Frontal cortex (tissue), 4 donors: Measurements from ENCODE around the gene HAT1. TPM values are rescaled to one million over a fixed set of nuclear protein-coding genes. Genes with fewer than 3 reads are reported as not detected.

Experiments
- DNase-seq, 2 donors: peaks; one replicate each; pipeline ENCODE4 v3.0.0; 2012; ENCODE audit warnings: low spot score in 2 of 2
- FAIRE-seq: peaks from 2 replicates; lab custom pipeline; 2012; peaks lifted over from hg19 to GRCh38; lab: Jason Lieb, UNC
- total RNA-seq: library from RNA; depleted of rRNA; stranded (reverse); fragments of >200 nt; gene quantifications from one replicate; pipeline ENCODE4 v1.2.3, GENCODE V29; 2014
- donor health status: control.
- donor health status: control.
- donor health status: control.

The HAT1 gene
- total RNA-seq, 1 donor from 2014 or later: 59.9 TPM

DNA sequence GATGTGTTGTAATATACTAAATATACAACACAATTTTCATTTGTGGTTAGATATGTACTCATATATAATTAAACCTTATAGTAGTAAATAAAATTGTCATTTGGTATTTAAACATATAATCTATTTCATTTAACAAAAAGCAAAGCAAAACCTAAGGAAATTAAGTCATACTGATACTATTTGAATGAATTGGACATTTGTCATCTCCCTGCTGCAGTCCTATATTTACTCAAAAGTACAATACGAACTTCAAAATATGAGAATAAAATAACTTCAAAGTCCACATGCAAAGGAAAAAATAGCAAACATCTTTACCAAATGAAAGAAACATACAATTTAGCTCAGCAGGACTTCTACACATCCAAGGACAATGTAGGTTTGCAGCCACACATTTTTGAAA lies 11.8 kb upstream of the HAT1 start:
- DNase-seq (no peak), FAIRE-seq (no peak)

DNA sequence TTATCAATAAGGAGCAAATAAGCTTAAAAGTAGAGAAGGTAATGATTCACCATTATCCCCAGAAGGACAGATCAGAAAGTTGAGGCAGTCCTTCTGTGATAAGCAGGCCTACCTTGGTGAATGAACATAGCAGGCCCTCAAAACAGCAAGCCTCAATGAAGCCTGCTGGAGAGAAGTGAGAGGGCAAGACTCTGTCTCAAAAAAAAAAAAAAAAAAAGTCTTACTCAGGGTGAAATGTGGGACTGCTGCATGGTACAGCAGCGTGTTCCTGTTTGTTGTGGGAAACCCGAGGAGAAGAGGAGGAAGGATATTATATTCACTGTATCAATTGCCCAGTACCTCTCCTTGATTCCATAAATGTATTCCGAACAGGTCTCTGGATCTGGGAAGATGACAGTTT lies 8.7 kb upstream of the HAT1 start:
- DNase-seq (no peak), FAIRE-seq (no peak)

DNA sequence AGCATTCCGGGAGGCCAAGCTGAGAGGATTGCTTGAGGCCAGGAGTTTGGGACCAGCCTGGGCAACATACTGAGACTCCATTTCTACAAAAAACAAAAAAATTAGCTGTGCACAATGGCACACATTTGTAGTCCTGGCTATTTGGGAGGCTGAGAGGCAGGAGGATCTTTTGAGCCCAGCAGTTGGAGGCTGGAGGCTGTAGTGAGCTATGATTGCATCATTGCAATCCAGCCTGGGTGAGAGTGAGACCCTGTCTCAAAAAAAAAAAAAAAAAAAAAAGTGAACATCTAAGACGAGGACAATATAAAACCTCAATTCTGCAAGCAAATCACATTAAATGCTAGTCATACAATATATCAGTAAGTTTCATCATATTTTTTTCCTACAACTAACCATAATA lies 2.8 kb upstream of the HAT1 start:
- no peak for FAIRE-seq

DNA sequence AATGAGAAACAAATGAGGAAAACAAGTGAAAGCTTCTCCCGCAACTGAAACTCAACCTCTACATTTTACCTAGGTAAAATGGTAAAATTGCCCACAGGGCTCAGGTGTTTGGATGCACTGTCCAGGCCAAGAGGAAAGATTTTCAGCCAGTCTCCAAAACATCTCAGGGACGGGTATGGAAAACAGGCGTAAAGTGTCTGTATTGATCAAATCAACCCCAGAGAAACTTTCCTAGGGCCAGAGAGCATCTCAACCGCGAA lies 361 bp upstream of the HAT1 start:
- DNase-seq: no peak
- FAIRE-seq: no peak

More for the DNA sequence above, 2.8 kb upstream of the HAT1 start:
- no peak for DNase-seq

DNA sequence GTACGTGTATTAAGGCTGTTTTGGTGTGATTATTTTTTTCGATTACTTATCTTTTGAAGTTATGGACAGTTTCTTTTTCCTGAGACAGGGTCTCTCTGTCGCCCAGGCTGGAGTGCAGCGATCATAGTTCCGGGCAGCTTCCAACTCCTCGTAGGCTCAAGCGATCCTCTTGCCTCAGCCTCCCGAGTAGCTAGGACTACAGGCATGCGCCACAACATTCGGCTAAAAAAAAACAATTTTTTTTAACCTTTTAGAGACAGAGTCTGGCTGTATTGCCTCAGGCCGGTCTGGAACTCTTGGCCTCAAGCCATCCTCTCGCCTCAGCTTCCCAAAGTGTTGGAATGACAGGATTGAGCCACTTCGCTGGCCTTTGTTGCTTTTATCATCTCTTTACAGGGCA lies 945 bp downstream of the HAT1 start:
- DNase-seq (no peak), FAIRE-seq (no peak)

DNA sequence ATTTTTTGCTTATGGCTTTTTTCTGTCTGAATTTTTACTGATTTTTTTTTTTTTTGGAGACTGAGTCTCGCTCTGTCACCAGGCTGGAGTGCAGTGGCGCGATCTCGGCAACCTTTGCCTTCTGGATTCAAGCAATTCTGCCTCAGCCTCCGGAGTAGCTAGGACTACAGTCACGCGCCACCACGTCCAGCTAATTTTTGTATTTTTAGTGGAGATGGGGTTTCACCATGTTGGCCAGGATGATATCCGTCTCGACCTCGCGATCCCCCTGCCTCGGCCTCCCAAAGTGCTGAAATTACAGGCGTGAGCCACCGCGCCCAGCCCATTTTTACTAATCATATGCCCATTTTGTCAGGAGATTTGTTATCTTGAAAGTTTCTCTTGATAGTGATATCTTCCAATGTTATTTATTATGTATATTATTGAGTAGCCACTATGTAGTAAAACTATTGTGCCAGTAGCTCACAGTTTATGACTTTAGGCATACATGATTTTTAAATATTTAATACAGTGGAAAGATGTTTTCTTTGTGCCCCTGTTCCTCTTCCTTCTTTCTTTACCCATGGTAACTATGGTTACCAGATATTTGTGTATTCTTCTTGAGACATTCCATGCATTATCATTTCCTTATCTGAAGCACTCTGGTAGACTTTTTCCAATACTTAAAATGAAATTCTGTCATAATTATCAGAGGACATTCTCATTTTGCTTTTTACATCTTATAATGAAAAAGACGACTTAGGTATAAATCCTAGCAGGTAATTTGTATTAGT lies 2.1 kb downstream of the HAT1 start:
- DNase-seq: no peak
- no peak for FAIRE-seq

DNA sequence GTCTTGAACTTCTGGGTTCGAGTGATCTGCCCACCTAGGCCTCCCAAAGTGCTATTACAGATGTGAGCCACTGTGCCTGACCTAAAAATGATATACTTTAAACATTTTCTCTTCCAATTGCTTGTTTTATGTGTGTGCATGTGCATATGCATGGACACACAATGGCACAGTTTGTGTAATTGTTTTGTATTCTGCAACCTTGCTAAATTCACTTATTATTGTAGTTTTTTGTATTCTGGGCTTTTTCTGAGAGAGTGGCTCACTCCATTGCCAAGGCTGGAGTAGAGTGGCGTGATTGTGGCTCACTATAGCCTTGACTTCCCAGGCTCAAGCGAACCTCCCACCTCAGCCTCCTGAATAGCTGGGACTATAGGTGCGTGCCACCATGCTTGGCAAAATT lies 8.1 kb downstream of the HAT1 start:
- FAIRE-seq: no peak
- no peak for DNase-seq

DNA sequence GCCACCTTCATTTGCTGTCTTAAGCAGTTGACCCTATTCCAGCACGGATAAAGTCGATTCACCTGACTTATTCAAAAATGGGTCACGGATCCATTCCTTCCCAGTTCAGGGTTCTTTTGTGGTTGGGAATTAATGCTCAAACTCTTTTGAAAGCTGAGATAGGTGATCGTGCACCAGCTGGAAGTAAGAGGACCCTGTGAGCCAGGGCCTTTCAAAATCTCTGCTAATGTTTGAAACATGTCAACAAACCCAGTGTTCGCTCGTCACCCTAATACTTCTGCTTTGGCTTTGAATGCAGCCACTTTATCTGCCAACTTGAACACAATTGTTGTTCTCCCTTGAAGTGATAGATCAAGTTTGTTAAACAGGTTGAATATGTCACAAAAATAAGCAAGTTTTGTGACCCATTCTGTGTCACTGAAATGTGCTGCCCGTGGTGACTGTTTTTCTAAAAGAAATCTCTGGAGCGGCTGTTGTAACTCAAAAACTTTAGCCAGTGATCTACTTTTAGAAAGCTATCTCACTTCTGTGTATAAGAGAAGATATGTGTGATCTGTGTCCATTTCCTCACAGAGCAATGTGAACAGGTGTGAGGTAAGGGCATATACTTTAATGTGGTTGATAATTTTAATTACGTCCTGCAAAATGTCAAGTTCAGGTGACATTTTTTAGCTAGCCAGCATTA lies 16.9 kb downstream of the HAT1 start:
- FAIRE-seq (no peak), DNase-seq (no peak)

DNA sequence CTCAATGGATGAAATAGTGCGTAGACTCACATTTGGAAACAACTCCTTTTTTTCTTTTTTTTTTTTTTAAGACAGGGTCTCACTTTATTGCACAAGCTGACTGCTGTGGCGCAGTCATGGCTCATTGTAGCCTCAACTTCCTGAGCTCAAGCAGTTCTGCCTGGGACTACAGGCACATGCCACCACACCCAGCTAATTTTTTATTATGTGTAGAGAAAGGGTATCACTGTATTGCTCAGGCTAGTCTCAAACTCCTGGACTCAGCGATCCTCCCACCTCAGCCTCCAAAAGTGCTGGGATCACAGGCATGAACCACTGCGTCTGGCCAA lies 17.4 kb downstream of the HAT1 start:
- FAIRE-seq (no peak), DNase-seq (no peak)

DNA sequence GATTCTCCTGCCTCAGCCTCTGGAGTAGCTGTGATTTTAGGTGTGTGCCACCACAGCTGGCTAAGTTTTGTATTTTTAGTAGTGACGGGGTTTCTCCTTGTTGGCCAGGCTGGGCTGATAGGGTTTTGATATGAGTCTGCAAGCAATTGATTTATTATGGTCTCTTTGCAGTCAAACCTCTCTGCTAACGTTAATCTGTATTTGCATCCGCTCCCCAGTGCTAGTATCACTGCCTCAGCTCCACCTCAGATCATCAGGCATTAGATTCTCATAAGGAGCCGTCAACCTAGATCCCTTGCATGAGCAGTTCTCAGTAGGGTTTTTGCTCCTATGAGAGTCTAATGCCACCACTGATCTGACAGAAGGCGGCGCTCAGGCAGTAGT lies 19.0 kb downstream of the HAT1 start:
- DNase-seq (no peak), FAIRE-seq (no peak)

DNA sequence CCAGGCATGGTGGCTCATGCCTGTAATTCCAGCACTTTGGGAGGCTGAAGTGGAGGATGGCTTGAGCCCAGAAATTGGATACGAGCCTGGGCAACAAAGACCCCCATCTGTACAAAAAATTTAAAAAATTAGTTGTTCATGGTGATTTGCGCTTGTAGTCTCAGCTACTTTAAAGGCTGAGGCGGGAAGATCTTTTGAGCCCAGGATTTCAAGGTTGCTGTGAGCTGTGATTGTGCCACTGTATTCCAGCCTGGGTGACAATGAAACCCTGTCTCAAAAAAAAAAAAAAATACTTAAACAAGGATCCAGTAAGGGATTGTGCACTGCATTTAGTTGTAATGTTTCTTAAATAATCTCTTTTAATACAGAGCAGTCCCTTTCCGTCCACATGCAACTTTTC lies 21.6 kb downstream of the HAT1 start:
- FAIRE-seq: no peak

DNA sequence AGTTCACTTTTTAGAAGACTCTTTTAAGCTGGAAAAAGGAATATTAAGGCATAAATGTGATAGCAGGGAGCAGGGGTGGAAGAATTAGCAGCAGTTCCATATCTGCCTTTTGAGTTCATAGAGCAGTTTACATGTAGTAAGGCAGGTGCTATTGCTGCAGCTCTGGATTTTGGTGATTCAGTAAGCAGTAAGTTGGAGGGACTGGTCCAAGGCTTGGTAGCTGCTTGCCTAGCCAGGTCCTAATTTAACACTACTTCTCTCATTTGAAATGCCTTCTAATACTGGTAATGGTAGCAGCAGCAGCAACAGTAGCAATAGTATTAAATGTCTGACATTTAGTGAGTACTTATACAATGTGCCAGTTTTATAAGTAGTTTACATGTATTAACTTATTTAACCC lies 30.0 kb downstream of the HAT1 start:
- FAIRE-seq: no peak

More for the DNA sequence above, 21.6 kb downstream of the HAT1 start:
- DNase-seq: no peak

DNA sequence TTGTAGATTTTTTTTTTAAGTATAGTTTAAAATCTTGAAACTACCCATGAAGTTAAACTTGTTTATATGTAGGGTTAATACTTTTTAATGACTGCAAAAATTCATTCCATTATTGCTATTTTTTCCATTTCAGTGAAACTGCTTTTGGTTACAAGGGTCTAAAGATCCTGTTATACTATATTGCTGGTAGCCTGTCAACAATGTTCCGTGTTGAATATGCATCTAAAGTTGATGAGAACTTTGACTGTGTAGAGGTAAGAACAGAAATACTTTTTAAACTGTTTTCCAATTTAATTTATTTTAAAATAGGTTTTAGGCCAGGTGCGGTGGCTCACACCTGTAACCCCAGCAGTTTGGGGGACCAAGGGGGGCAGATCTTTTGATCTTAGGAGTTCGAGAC lies 30.5 kb downstream of the HAT1 start:
- no peak for FAIRE-seq
- no peak for DNase-seq

More for the DNA sequence above, 30.0 kb downstream of the HAT1 start:
- DNase-seq: no peak

DNA sequence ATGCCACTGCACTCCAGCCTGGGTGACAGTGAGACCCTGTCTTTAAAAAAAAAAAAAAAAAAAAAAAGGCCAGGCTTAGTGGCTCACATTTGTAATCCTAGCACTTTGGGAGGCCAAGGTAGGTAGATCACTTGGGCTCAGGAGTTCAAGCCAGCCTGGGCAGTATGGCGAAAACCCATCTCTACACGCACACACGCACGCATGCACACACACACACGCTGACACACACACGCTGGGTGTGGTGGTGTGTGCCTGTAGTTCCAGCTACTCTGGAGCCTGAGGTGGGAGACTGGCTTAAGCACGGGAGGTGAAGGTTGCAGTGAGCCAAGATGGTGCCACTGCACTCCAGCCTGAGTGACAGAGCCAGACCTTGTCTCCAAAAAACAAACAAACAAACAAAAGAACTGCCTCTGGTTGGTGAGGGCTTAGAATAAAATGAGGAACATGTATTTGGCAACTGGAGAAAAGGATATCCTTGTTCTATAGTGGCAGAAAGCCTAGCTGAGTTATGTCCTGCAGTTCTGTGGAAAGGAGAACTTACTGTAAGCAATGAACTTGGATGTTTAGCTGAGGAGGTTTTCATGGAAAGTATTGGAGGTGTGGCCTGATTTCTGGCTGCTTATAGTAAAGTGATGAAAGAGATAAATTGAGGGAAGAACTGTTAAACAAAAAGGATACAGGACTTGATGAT lies 34.0 kb downstream of the HAT1 start:
- FAIRE-seq (no peak), DNase-seq (no peak)

DNA sequence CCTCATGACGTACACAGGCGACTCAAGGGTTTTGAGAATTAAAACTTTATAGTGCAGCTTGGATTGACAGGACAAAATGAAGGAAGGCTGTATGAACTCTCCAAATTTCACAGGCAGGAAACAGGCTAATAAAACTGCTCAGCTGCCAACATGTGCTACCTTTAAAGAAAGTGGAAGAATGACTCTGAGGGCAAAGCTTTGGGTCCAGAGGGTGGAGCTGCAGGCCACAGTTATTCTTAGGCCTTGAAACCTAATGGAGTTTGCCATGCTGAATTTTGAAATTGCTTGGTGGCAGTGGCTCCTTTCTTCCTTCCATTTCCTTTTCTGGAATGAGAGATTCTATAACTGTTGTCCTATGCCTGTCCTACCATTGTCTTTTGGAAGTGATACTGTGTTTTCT lies 34.8 kb downstream of the HAT1 start:
- no peak for FAIRE-seq
- no peak for DNase-seq

DNA sequence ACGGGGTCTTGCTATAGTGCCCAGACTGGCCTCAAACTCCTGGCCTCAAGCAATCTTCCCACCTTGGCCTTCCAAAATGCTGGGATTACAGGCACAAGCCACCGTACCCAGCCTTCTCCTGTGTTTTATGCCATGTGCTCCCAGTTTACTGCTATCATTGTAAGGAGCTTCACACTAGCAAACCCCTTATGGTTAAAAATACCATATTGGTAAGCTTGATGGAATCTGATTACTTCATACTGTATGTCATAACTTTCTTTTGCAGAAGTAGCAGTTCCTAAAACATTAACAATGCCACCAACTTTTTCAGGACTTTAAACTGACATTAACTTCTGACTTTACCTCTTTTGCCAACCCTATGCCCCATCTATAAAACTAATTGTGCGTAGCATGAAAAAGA lies 36.2 kb downstream of the HAT1 start:
- no peak for FAIRE-seq

DNA sequence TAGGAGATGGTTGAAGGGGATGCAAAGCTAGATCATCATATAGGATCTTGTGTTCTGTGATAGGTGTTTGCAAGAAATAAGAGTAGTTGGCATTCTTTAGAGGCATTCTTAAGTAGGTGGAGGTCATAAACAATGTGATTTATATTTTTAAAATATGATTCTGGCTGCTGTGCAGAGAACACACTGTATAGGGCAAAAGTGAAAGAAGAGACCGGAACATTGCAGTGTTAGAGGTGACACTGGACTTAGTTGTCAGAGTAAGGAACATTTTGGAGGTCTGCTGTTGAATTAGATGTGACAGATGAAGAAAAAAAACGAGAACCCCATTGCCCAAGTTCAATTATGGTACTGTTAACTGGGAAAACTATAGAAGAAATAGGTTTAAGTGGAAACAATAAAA lies 37.7 kb downstream of the HAT1 start:
- FAIRE-seq (no peak), DNase-seq (no peak)

More for the DNA sequence above, 36.2 kb downstream of the HAT1 start:
- no peak for DNase-seq

DNA sequence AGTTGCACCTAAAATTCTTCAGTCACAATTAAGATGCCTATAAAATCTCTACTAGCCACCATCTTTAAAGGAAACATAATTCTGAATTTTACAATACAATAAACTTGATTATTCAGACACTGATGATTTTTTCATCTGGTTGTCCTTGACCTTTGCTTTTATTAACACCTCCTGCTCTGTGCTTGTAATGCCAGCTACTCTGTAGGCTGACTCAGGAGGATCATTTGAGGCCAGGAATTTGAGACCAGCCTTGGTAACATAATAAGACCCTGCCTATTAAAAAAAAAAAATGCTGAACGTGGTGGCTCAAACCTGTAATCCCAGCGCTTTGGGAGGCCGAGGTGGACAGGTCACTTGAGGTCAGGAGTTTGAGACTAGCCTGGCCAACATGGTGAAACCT lies 38.3 kb downstream of the HAT1 start:
- no peak for FAIRE-seq
- no peak for DNase-seq

DNA sequence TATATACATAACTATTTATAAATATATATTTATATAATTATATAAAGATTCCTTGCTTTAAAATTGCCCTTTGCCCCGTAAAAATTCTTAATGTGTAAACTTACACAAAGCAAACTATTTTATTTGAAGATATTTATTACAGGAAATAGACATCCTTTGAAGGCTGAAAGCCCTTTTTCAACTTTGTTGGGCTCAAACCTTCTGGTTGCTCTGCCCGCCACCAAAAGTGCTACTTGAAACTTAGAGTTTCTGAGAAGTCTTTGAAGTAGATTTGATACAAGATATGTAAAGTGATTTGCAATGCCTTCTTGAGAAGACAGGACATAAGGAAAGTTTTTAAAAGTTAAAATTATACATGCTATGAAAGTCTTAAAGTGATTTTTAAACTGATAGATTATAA lies 40.9 kb downstream of the HAT1 start:
- DNase-seq: no peak
- FAIRE-seq: no peak

DNA sequence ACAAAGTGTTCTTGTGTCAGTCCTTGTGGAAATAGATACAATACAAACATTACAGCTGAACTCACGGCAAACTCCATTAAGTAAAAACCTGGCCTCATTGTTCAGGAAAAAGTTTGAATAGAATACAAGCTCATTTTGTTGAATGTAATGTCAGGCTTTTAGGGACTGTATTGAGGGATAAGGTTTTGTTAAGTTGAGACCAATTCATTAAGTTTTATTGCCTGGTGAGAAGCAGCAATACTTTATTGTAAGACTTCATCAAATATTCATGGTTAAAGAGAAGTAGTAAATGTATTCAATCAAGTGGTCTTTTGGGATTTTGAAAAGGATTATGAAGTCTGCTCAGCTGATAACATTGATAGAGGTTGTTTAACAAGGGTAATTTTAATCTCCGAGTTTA lies 42.0 kb downstream of the HAT1 start:
- FAIRE-seq: no peak
- no peak for DNase-seq

DNA sequence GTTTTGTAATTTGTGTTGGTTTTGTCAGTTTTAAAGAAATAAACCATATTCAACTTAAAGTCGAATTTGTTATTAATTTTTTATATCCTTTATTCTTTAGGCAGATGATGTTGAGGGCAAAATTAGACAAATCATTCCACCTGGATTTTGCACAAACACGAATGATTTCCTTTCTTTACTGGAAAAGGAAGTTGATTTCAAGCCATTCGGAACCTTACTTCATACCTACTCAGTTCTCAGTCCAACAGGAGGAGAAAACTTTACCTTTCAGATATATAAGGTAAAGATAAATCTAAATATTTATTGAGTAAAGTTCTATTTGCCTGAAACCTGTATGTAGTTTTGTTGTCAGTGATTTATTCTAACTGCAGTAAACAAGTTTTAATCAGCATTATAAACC lies 43.0 kb downstream of the HAT1 start:
- no peak for FAIRE-seq

DNA sequence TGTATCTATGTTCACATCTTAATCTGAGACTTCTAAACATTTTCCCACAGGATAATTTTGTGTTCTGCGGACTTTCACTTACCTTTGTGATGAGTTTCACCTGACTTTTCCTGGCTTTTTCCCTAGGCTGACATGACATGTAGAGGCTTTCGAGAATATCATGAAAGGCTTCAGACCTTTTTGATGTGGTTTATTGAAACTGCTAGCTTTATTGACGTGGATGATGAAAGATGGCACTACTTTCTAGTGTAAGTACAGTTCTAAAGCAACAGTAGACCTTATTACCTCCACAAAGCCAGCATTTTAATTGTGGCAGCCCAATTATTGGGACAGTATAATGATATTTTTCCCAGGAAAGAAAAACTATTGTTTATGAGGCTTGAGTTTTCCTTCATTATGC lies 43.4 kb downstream of the HAT1 start:
- DNase-seq (no peak), FAIRE-seq (no peak)

More for the DNA sequence above, 43.0 kb downstream of the HAT1 start:
- no peak for DNase-seq
